Left ventricle myocardium inferior (tissue), 1 donor: ENCODE results near the gene SLAIN1. TPM values are rescaled to one million over a fixed set of nuclear protein-coding genes. Genes with fewer than 3 reads are reported as not detected.

Source experiments
- DNase-seq: peaks from one replicate; pipeline ENCODE4 v3.0.0-alpha.2; 2020
- H3K27ac ChIP-seq: fragments of 200-600 bp; replicated peaks from 2 replicates; pipeline ENCODE4 v1.8.0; 2021
- H3K27me3 ChIP-seq: fragments of 200-600 bp; 2 replicates; pipeline ENCODE4 v1.8.0; 2021; ENCODE audit warnings: low read depth
- H3K36me3 ChIP-seq: fragments of 200-600 bp; 2 replicates; pipeline ENCODE4 v1.8.0; 2021
- H3K4me1 ChIP-seq: fragments of 200-600 bp; 2 replicates; pipeline ENCODE4 v1.8.0; 2021
- H3K4me3 ChIP-seq: fragments of 200-600 bp; 2 replicates; pipeline ENCODE4 v1.8.0; 2021; ENCODE audit warnings: mild to moderate bottlenecking, moderate library complexity
- H3K9me3 ChIP-seq: fragments of 200-600 bp; replicated peaks from 2 replicates; pipeline ENCODE4 v1.8.0; 2021
- intact Hi-C: fragments of 100-400 bp; cut with micrococcal nuclease; formaldehyde crosslinking; loops from one replicate; pipeline ENCODE4 v1.11.0; 2022
- total RNA-seq: library from RNA; stranded (reverse); fragmentation: NEBNext Ultra II Directional; extraction: Animal tissue kit (Norgen Biotek cat#: 25700); gene quantifications from one replicate; pipeline ENCODE4 v1.2.1, GENCODE V29; 2021
- TF ChIP-seq, protein P1 (sequence below): fragments of 200-600 bp; IDR thresholded peaks from 2 replicates; pipeline ENCODE4 v1.8.0; 2021; ENCODE audit warnings: antibody characterized with exemption, mild to moderate bottlenecking, borderline replicate concordance
- donor health status: DM: no; HTN: yes; CAD: no; lungs with severe emphysema.

Gene SLAIN1
- total RNA-seq, 1 donor from 2014 or later, result 8.0 TPM

GRCh38 chr13:77737583-77738200, 40.2 kb downstream of the SLAIN1 start:
- Histone ChIP-seq H3K27me3 (no peaks in the 10 kb centered on the region), H3K27ac (no peak overlapping the region), H3K4me3 (no peak overlapping the region), H3K9me3 (no peaks in the 10 kb centered on the region), H3K4me1 (no peaks in the 10 kb centered on the region), H3K36me3 (no peaks in the 10 kb centered on the region)
- intact Hi-C loops, result no loop called here
- TF ChIP-seq, protein P1, sequence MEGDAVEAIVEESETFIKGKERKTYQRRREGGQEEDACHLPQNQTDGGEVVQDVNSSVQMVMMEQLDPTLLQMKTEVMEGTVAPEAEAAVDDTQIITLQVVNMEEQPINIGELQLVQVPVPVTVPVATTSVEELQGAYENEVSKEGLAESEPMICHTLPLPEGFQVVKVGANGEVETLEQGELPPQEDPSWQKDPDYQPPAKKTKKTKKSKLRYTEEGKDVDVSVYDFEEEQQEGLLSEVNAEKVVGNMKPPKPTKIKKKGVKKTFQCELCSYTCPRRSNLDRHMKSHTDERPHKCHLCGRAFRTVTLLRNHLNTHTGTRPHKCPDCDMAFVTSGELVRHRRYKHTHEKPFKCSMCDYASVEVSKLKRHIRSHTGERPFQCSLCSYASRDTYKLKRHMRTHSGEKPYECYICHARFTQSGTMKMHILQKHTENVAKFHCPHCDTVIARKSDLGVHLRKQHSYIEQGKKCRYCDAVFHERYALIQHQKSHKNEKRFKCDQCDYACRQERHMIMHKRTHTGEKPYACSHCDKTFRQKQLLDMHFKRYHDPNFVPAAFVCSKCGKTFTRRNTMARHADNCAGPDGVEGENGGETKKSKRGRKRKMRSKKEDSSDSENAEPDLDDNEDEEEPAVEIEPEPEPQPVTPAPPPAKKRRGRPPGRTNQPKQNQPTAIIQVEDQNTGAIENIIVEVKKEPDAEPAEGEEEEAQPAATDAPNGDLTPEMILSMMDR, result no peak
- no peak for DNase-seq

GRCh38 chr13:77740097-77740735, 42.7 kb downstream of the SLAIN1 start:
- intact Hi-C loops, result no loop called here

GRCh38 chr13:77740931-77741596, 43.6 kb downstream of the SLAIN1 start:
- no peak overlapping the region for H3K4me3 ChIP-seq
- DNase-seq, result no peak
- H3K9me3 ChIP-seq, result no peaks in the 10 kb centered on the region
- TF ChIP-seq, protein P1, result no peak
- no peak overlapping the region for H3K27ac ChIP-seq
- intact Hi-C loops, result no loop called here
- H3K4me1 ChIP-seq, result peaks cover 9% of the 10 kb centered on the region
- no peaks in the 10 kb centered on the region for H3K27me3 ChIP-seq
- H3K36me3 ChIP-seq, result peaks cover 7% of the 10 kb centered on the region

More at GRCh38 chr13:77740097-77740735, 42.7 kb downstream of the SLAIN1 start:
- H3K4me1 ChIP-seq, result peaks cover 1% of the 10 kb centered on the region
- no peaks in the 10 kb centered on the region for H3K9me3 ChIP-seq
- no peaks in the 10 kb centered on the region for H3K27me3 ChIP-seq
- H3K36me3 ChIP-seq, result peaks cover 7% of the 10 kb centered on the region
- no peak overlapping the region for H3K27ac ChIP-seq
- TF ChIP-seq, protein P1, result no peak
- H3K4me3 ChIP-seq, result no peak overlapping the region
- DNase-seq, result no peak

DNA sequence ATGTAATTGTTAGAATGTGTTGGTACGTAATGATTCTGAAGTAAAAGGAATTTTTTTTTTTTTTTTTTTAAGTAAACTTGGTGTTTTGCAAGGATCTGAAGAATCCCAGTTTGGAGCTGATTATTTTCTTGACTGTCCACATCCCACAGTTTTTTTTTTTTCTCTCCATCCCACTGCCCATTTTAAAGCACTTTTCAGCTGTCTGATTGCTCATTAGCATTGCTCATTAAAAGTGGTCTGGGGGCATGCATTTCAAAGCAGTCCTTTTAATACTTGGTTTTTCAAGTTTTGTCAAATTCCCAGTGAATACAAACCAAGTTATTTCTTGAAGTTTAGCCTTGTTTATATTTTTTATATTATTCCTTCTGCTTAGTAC, 44.1 kb downstream of the SLAIN1 start:
- H3K4me3 ChIP-seq, result no peak overlapping the region

DNA sequence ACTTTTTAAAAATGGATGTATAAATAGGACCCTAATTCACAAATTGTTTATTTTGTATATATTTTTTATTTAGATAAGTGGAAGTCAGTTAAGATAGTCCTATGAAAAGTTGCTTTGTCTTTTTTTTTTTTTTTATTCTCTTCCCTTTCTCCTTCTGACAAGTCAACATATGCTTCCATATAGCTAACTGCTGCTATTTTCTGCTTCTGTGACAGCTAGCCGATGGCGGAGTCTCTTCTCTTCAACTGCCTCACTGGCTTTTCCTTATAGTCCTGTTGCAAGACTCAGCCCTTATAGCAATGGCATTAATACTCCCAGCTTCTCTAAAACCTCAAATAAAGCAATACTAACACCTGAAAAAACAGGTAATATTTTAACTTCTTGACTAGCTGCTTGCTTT, 45.3 kb downstream of the SLAIN1 start:
- H3K4me3 ChIP-seq, result no peak overlapping the region
- intact Hi-C loops, result no loop called here
- no peaks in the 10 kb centered on the region for H3K9me3 ChIP-seq
- no peak for DNase-seq
- TF ChIP-seq, protein P1, result no peak
- H3K36me3 ChIP-seq, result peaks cover 7% of the 10 kb centered on the region
- H3K27me3 ChIP-seq, result no peaks in the 10 kb centered on the region
- H3K27ac ChIP-seq, result no peak overlapping the region
- H3K4me1 ChIP-seq, result peaks cover 9% of the 10 kb centered on the region

More for the DNA sequence above, 44.1 kb downstream of the SLAIN1 start:
- no peaks in the 10 kb centered on the region for H3K27me3 ChIP-seq
- no peaks in the 10 kb centered on the region for H3K9me3 ChIP-seq
- DNase-seq, result no peak
- H3K4me1 ChIP-seq, result peaks cover 9% of the 10 kb centered on the region
- peaks cover 7% of the 10 kb centered on the region for H3K36me3 ChIP-seq
- intact Hi-C loops, result no loop called here
- H3K27ac ChIP-seq, result no peak overlapping the region
- TF ChIP-seq, protein P1, result no peak
